ENCODE data around the gene HHIPL1.
A peak's percentile ranks its signal among the peaks of the same experiment; 100 is the strongest.

The HHIPL1 gene

GRCh38 chr14:99612071-99612737, 32.7 kb upstream of the HHIPL1 start:
- DNase-seq = no peak

GRCh38 chr14:99612738-99613330, 32.1 kb upstream of the HHIPL1 start:
- DNase-seq = no peak

- DNase-seq = no peak
Measured at GRCh38 chr14:99615497-99616157, 29.3 kb upstream of the HHIPL1 start.

GRCh38 chr14:99616832-99617800, 27.8 kb upstream of the HHIPL1 start:
- DNase-seq = no peak

GRCh38 chr14:99619835-99620834, 24.8 kb upstream of the HHIPL1 start:
- no peak for DNase-seq

GRCh38 chr14:99621948-99622347, 23.0 kb upstream of the HHIPL1 start:
- DNase-seq = no peak

- DNase-seq = no peak
Measured at GRCh38 chr14:99624024-99624423, 20.9 kb upstream of the HHIPL1 start.

- DNase-seq = no peak
Measured at GRCh38 chr14:99624971-99625370, 20.0 kb upstream of the HHIPL1 start.

- DNase-seq = no peak
Measured at GRCh38 chr14:99625476-99625875, 19.5 kb upstream of the HHIPL1 start.

GRCh38 chr14:99626041-99626648, 18.8 kb upstream of the HHIPL1 start:
- no peak for DNase-seq

- no peak for DNase-seq
Measured at GRCh38 chr14:99627100-99627499, 17.8 kb upstream of the HHIPL1 start.

GRCh38 chr14:99627510-99628381, 17.2 kb upstream of the HHIPL1 start:
- no peak for DNase-seq

GRCh38 chr14:99628887-99629618, 15.9 kb upstream of the HHIPL1 start:
- DNase-seq = peak; percentile 60

GRCh38 chr14:99630202-99630601, 14.7 kb upstream of the HHIPL1 start:
- no peak for DNase-seq

- no peak for DNase-seq
Measured at GRCh38 chr14:99632410-99633035, 12.4 kb upstream of the HHIPL1 start.

GRCh38 chr14:99633141-99633540, 11.8 kb upstream of the HHIPL1 start:
- no peak for DNase-seq

- DNase-seq = no peak
Measured at GRCh38 chr14:99633918-99634317, 11.0 kb upstream of the HHIPL1 start.

GRCh38 chr14:99634443-99634842, 10.5 kb upstream of the HHIPL1 start:
- DNase-seq = no peak

- DNase-seq = no peak
Measured at GRCh38 chr14:99635116-99635515, 9.8 kb upstream of the HHIPL1 start.

All from activated CD8-positive, alpha-beta memory T cell treated with anti-CD3 and anti-CD28 coated beads, Interleukin-2, amount 50 U/mL, for 4 hours (primary cell).